Lower leg skin (tissue), 4 donors: Measurements from ENCODE around the gene RRAGC. TPM values are rescaled to one million over a fixed set of nuclear protein-coding genes. Genes with fewer than 3 reads are reported as not detected.

ENCODE experiments used
- DNase-seq, 2 donors: peaks; one replicate each; pipeline ENCODE4 v3.0.0-alpha.2; 2019; ENCODE audit warnings: low spot score in 2 of 2
- H3K4me3 ChIP-seq: fragments of 200-600 bp; sonication (generic); 2 replicates; pipeline ENCODE4 v1.5.1; 2017; ENCODE audit warnings: mild to moderate bottlenecking, low read depth; ENCODE audit not compliant: poor library complexity, severe bottlenecking
- CTCF ChIP-seq, 3 donors: fragments of 450-650 bp; IDR thresholded peaks; one replicate each; pipeline ENCODE4 v1.5.1; 2016; ENCODE audit warnings: antibody characterized with exemption in 3 of 3, mild to moderate bottlenecking in 3 of 3, moderate library complexity in 2 of 3
- POLR2A ChIP-seq, 2 donors: fragments of 450-650 bp; IDR thresholded peaks; one replicate each; pipeline ENCODE4 v1.6.1; 2016 to 2017; ENCODE audit warnings: antibody characterized with exemption in 2 of 2, mild to moderate bottlenecking in 1 of 2, moderate library complexity in 1 of 2
- WGBS, 2 donors: methylation state at CpG; one replicate each; pipeline ENCODE4 v1.1.5; 2018; 5-methylcytosine and 5-hydroxymethylcytosine counted together
- intact Hi-C: fragments of 100-400 bp; cut with DNase I; formaldehyde crosslinking; loops from one replicate; pipeline ENCODE4 v1.15.0; 2023; ENCODE audit warnings: low total_unique reads
- total RNA-seq, 4 donors: library from RNA; depleted of rRNA; stranded (reverse); fragments of >200 nt; gene quantifications; one replicate each; pipeline ENCODE4 v1.1.0, GENCODE V29; 2016

RRAGC gene
- total RNA-seq, 4 donors from 2014 or later, result 19.5 to 27.7 (median 21.6) TPM

GRCh38 chr1:38896169-38896568 lies 36.6 kb upstream of the RRAGC start:
- no peak for DNase-seq
- 92 to 98% methylated on average over 2 of the region's 2 CpGs for WGBS, 2 donors
- H3K4me3 ChIP-seq, result no peak overlapping the region
- no peak for TF ChIP-seq POLR2A (IDR thresholded peaks at IDR 0.05)
- TF ChIP-seq CTCF (IDR thresholded peaks at IDR 0.05), result no peak
- intact Hi-C loops, result no loop called here

GRCh38 chr1:38892976-38893375 lies 33.4 kb upstream of the RRAGC start:
- intact Hi-C loops, result no loop called here
- no peak for TF ChIP-seq POLR2A (IDR thresholded peaks at IDR 0.05)
- no peak for TF ChIP-seq CTCF (IDR thresholded peaks at IDR 0.05)

GRCh38 chr1:38891753-38892152 lies 32.2 kb upstream of the RRAGC start:
- 90 to 97% methylated on average over 1 of the region's 1 CpG for WGBS, 2 donors
- H3K4me3 ChIP-seq, result no peak overlapping the region
- DNase-seq, result no peak
- no peak for TF ChIP-seq POLR2A (IDR thresholded peaks at IDR 0.05)
- no peak for TF ChIP-seq CTCF (IDR thresholded peaks at IDR 0.05)
- intact Hi-C loops, result no loop called here

More at GRCh38 chr1:38892976-38893375, 33.4 kb upstream of the RRAGC start:
- H3K4me3 ChIP-seq, result no peak overlapping the region
- WGBS, 2 donors, result 80 to 95% methylated on average over 1 of the region's 1 CpG
- DNase-seq, result no peak

GRCh38 chr1:38889589-38889988 lies 30.0 kb upstream of the RRAGC start:
- WGBS, 2 donors, result 71 to 78% methylated on average over 5 of the region's 5 CpGs
- no peak overlapping the region for H3K4me3 ChIP-seq
- DNase-seq, result no peak
- intact Hi-C loops, result no loop called here
- TF ChIP-seq POLR2A (IDR thresholded peaks at IDR 0.05), result no peak
- TF ChIP-seq CTCF (IDR thresholded peaks at IDR 0.05), result no peak

GRCh38 chr1:38888423-38889333 lies 29.1 kb upstream of the RRAGC start:
- intact Hi-C loops, result no loop called here
- TF ChIP-seq CTCF (IDR thresholded peaks at IDR 0.05) (no peak), POLR2A (IDR thresholded peaks at IDR 0.05) (no peak)
- H3K4me3 ChIP-seq, result no peak overlapping the region
- DNase-seq, result no peak
- 93 to 97% methylated on average over 9 of the region's 9 CpGs for WGBS, 2 donors
